D341Med (cell line): Measurements from ENCODE around the gene PODXL2.
"Not testable (repeated sequence)": the region's sequence is repeated elsewhere in the genome, so short reads cannot be mapped to it uniquely, and the experiment has no call there.

Experiments used
- DNase-seq: peaks from one replicate; pipeline ENCODE4 v3.0.0; 2012; ENCODE audit warnings: low spot score

The PODXL2 gene

DNA sequence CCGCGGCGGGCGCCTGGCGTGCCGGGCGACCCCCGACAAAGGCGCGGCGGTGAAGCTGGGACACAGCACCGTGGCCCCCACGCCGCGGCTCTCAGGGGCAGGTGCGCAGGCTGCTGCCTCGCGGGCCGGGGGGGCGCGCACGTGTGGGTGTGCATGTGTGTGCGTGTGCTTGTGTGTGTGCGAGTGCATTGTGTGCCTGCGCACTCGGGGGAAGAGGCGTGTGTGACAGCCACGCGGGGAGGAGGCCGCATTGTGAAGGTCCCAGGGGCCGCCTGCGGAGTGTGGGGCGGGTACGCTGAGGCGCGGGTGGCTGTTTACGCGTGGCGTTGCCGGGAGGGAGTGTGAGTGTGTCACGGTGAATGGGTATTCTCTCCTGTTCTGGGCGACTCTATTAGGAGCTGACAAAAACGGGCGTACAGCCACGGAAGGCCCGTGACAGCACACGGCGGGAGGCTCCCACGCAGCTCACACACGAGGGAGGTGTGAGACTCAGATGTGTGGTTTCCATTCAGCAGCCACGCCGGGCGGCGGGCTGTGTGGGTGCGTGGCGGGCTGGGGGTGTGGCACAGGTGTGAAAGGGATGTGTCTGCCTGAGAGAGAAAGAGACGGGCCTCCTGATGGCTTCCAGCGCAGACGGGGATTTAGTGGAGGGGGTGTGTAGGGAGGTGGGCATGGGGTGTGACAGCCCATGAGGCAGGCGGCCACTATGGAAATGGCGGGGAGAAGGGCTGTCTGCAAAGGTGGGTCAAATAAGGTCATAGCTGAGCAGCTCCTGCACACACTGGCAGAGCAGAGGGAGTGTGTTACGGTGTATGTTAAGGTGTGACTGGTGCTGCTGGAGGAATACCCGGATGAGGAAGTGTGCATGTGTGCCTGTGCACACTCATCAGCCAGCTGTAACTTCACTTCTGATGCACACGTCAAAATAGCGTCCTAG is 750 bp downstream of the PODXL2 start:
- DNase-seq, result peak; percentile 61

DNA sequence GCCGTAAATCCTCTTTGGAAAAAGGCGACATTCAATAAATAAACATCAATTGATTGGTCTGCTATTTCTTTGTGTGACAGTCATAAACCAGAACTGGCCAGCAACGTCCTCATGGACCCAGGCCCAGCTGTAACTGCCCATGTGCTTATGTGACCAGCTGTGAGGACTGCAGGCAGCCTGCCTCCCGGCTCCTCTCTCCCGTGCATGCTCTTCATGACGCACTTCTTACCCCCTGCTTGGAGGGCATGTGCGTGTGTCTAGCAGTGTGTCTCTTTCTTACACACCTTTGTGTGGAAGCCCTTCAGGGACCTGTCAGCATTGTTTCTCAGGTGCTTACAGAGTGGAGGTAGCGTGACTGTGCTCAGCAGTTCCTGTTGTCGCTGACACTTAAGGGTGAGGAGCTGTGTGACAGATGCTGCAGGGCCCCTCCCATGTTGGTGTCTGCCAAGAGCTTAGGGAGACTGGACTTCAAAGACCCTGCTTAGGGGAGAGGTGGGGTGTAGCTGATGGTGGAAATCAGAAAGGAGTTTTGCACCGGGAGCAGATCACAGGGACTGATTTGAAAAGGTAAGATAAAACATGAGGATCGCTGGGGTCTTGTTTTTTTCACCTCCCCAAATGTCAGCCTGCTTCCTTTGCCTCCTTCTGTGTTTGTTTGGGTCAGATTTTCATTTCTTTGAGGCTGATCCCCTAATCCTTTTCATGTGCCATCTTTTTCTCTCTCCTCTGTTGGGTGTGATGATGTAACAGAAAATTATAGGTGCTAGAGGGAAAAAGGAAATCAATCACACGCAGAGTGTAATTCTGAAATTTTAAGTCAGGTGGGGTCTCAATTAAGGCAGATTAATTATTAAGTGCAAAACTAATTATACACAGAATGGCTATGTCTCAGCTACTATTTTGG is 2.1 kb downstream of the PODXL2 start:
- DNase-seq, result peak; percentile 77

DNA sequence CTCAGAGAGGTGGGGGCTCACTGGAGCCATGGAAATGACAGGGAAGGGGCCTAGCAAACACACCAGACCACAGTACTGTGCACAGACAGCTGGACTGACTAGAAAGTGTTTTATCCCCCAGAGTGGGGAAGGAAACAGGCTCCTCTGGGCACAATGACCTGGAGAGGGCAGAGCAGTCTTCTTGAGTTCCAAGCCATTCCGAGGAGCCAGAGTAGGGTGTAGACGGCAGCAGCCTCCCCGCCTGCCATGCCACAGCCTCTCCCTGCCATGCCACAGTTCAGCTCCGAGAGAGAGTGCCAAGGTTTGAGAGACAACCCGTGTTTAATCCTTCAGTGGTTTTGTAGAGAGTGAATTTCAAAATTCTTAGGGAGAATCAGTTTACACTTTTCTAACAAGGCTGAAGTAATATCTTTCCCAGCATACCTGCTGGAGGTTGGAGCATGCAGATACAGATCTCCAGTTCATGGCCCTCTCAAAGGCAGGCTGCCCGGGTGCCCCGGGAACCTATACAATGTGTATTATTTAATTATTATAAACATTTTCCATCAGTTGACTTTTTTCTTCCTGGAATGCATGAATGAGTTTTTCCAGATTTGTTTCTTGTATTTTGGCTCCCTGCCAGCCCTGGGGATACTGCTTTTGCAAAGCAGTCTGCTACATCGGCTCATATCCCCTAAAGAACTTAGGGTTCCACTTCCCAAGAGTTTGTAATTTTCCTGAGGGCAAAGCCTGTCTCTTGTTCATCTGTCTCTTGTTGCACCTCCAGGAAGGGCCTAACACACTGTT is 3.2 kb downstream of the PODXL2 start:
- peak; percentile 58 for DNase-seq

- no peak for DNase-seq
These were observed 5.7 kb downstream of the PODXL2 start for GRCh38 chr3:127634653-127635052.

- DNase-seq, result no peak
These were observed 8.6 kb downstream of the PODXL2 start for GRCh38 chr3:127637546-127637945.

GRCh38 chr3:127637971-127638370 is 9.0 kb downstream of the PODXL2 start:
- DNase-seq, result no peak

- DNase-seq, result no peak
These were observed 10.4 kb downstream of the PODXL2 start for GRCh38 chr3:127639173-127640041.

GRCh38 chr3:127640042-127640355 is 11.0 kb downstream of the PODXL2 start:
- DNase-seq, result no peak

DNA sequence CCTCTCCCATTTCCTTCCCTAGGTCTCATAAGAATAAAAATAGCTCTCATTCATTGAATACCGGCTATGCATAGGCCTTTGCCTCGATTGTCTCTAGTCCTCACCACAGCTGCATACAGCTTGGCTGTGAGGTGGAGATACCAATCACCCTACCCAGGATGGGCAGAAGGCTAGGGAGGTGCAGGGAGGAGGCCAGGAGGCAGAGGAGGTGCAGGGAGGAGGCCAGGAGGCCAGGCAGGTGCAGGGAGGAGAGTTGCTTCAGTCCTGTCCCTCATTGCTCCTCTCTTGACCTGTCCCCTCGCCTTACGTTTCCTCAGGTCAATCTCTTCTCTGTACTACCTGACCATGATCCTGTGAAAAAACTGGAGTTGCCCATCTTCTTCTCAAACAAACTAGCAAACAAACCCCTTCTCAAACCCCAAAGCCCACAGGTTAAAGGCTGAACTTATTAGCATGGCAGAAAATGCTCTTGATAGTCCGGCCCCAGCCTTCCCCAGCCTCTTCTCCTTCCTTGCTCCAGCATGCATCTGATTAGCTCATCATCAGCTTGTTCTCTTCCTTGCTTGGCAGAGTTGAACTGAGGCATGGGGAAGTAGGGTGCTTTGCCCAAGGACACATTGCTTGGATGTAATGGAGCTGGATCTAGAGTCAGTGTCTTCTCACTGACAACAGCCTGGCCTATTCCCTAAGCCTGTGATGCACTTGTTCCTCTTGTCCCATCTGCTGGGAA is 15.8 kb downstream of the PODXL2 start:
- no peak for DNase-seq

DNA sequence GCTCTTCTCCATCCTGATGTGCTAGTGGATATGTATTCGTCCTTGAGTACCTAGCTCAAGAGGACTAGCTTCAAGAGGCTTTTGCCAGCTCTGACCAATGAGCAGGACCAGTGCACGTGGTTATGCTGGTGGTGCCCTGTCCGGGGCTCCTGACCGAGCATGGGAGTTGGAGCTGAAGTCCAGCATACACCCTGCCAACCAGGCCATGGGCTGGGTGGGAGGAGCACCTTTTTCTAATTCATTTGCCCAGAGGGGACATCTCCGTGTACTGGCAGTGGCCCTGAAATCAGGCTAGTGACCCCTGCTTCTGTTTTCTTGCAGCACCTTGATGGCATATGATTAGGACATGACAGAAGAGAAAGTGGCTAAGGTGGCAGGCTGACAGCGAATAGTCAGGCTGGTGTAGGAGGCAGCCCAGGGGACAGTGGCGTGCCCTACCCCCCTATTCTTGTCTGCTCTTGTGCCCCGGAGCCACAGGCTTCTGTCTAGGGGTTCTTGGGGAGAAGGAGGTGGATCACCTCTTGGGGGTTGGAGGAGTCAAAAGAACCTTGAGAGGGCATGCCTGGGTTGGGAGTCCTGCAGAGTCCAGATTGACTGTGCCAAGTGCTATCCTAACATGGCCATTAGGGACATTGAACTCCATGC is 16.5 kb downstream of the PODXL2 start:
- no peak for DNase-seq

DNA sequence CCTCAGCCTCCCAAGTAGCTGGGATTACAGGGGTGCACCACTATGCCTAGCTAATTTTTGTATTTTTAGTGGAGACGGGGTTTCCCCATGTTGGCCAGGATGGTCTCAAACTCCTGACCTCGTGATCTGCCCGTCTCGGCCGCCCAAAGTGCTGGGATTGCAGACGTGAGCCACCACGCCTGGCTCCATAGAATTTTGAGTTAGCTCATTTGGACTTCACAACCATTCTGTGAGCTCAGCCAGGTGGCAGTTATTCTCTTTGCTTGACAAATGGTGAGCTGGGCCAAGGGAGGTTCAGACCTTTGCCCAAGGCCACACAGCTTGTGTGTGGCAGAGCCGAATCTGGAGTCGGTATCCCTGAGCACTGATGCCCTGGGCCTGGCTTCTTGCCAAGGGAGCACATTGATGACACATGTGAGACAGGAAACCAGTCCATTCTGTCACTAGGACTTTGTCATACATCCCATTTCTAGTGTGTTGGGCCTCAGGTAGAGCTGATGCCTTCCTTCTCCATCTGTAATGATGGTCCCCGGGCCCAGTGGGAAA is 17.6 kb downstream of the PODXL2 start:
- no peak for DNase-seq

- DNase-seq, result no peak
These were observed 18.3 kb downstream of the PODXL2 start for GRCh38 chr3:127647166-127647844.

GRCh38 chr3:127647845-127648204 is 18.8 kb downstream of the PODXL2 start:
- no peak for DNase-seq

DNA sequence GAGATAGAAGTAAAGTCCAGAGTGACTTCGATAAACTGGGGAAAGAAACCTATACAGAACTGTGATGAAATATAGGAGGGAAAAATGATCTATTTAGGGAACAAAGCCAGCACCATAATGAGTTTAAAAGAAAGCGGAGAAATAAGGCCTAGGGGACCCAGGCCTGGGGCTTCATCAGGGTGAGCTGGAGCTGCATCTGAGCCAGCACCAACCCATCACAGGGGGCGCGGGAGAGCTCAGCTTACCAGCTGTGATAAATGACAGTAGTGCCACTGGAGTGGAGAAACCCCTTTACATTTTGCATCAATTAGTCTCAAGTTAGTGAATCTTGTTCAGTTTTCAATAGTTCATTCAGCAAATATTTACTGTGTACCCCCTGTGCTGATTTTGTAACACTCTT is 21.3 kb downstream of the PODXL2 start:
- DNase-seq, result no peak

DNA sequence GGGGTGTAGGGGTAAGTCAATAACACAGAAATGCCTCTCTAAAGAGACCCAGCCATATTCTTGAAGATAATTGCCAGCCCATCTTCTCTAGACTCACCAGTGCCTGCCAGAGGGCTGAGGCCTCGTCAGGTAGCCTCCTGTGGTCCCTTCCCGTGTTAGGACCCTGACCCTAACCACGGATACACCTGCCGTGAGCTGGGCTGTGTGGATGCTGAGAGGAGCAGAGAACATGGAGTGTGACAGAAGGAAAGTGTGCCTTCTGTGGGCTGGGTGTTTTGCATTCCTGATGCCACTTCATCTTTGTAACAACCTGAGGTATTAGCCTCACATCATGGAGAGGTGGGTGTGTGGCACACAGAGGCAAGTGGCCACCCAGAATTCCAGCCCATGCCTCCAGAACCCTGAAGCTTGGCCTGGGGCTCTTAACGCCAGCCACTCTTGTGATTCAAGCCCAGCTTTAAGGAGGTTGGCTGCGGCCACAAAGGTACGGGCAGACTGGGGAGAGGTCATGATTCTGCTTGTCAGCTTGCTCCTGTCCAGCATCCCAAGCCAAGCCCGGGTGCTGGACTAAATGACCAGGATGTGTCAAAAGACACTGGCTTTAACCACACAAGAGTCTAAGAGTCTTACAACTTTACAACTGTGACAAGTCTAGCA is 22.7 kb downstream of the PODXL2 start:
- DNase-seq, result no peak

GRCh38 chr3:127652246-127652995 is 23.4 kb downstream of the PODXL2 start:
- DNase-seq, result peak; percentile 82

- DNase-seq, result no peak
These were observed 25.4 kb downstream of the PODXL2 start for GRCh38 chr3:127654374-127654773.

DNA sequence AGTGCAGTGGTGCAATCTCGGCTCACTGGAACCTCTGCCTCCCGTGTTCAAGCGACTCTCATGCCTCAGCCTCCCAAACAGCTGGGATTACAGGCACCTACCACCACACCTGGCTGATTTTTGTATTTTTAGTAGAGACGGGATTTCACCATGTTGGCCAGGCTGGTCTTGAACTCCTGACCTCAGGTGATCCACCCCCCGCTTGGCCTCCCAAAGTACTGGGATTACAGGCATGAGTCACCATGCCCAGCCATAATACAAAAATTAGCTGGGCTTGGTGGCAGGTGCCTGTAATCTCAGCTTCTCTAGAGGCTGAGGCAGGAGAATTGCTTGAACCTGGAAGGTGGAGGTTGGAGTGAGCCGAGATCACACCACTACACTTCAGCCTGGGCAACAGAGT is 26.0 kb downstream of the PODXL2 start:
- not testable (repeated sequence) for DNase-seq
